GM21723 (cell line): Measurements from ENCODE around the gene AMHR2.

Experiments
- ATAC-seq: cut with Tn5 transposase; IDR thresholded peaks from one replicate; pipeline ENCODE4 v1.9.1; 2021; ENCODE audit warnings: mild to moderate bottlenecking, moderate library complexity; ENCODE audit not compliant: unreplicated experiment

The AMHR2 gene

GRCh38 chr12:53479331-53479730, 55.7 kb downstream of the AMHR2 start:
- ATAC-seq: no peak

GRCh38 chr12:53480491-53481442, 57.1 kb downstream of the AMHR2 start:
- no peak for ATAC-seq
